Immature natural killer cell (primary cell): ENCODE results near the gene SMAD3. TPM values are rescaled to one million over a fixed set of nuclear protein-coding genes. Genes with fewer than 3 reads are reported as not detected.

ENCODE experiments used
- DNase-seq, 3 donors: peaks; one replicate each; pipeline ENCODE4 v3.0.0; 2022; ENCODE audit warnings: mixed read lengths in 1 of 3
- H3K27ac Mint-ChIP-seq, 6 donors: one replicate each; pipeline ENCODE4 v1.8.0; 2020; ENCODE audit warnings: mixed read lengths in 6 of 6, mild to moderate bottlenecking in 5 of 6, inconsistent platforms in 4 of 6, moderate library complexity in 3 of 6
- H3K27me3 Mint-ChIP-seq, 3 donors: one replicate each; pipeline ENCODE4 v1.8.0; 2020 to 2021; ENCODE audit warnings: low read depth in 3 of 3, mild to moderate bottlenecking in 3 of 3, mixed read lengths in 3 of 3, moderate library complexity in 3 of 3, inconsistent platforms in 1 of 3
- H3K36me3 Mint-ChIP-seq, 3 donors: one replicate each; pipeline ENCODE4 v1.8.0; 2020; ENCODE audit warnings: mixed read lengths in 3 of 3, inconsistent platforms in 2 of 3, mild to moderate bottlenecking in 2 of 3
- H3K4me1 Mint-ChIP-seq, 2 donors: one replicate each; pipeline ENCODE4 v1.8.0; 2020; ENCODE audit warnings: inconsistent platforms in 2 of 2, mild to moderate bottlenecking in 2 of 2, mixed read lengths in 2 of 2, moderate library complexity in 1 of 2
- H3K4me3 Mint-ChIP-seq, 5 donors: one replicate each; pipeline ENCODE4 v1.8.0; 2020; ENCODE audit warnings: mild to moderate bottlenecking in 5 of 5, mixed read lengths in 5 of 5, inconsistent platforms in 3 of 5, moderate library complexity in 3 of 5
- H3K9me3 Mint-ChIP-seq, 6 donors: one replicate each; pipeline ENCODE4 v1.8.0; 2020; ENCODE audit warnings: mild to moderate bottlenecking in 6 of 6, mixed read lengths in 6 of 6, inconsistent platforms in 4 of 6, moderate library complexity in 3 of 6
- polyA plus RNA-seq, 3 donors: library from polyadenylated mRNA; unstranded; fragments of 300-500 nt; fragmentation: Illumina TruSeq; gene quantifications; one replicate each; pipeline ENCODE4 v1.2.3, GENCODE V29; 2021

SMAD3 gene
- polyA plus RNA-seq, 3 donors from 2014 or later = 8.9 to 11.9 (median 10.0) TPM

GRCh38 chr15:67186688-67187087 lies 121.3 kb downstream of the SMAD3 start:
- no peaks in the 10 kb centered on the region for H3K9me3 Mint-ChIP-seq
- H3K4me3 Mint-ChIP-seq = no peak overlapping the region
- peaks cover 26 to 28% of the 10 kb centered on the region in 2 donors for H3K4me1 Mint-ChIP-seq
- H3K36me3 Mint-ChIP-seq = peaks cover 15 to 57% (median 18%) of the 10 kb centered on the region in 3 donors
- H3K27me3 Mint-ChIP-seq = peaks cover 0 to 7% (median 4%) of the 10 kb centered on the region in 3 donors
- H3K27ac Mint-ChIP-seq = peak overlapping the region in 2 of 6 donors; percentile 40 to 83
- DNase-seq = no peak

- Mint-ChIP-seq H3K4me1 (peaks cover 28% of the 10 kb centered on the region in 2 donors), H3K4me3 (no peak overlapping the region), H3K27me3 (peaks cover 0 to 6% (median 4%) of the 10 kb centered on the region in 3 donors), H3K9me3 (no peaks in the 10 kb centered on the region), H3K36me3 (peaks cover 12 to 57% (median 13%) of the 10 kb centered on the region in 3 donors), H3K27ac (peak overlapping the region in 1 of 6 donors; percentile 36)
- no peak for DNase-seq
These were observed 122.0 kb downstream of the SMAD3 start for GRCh38 chr15:67187351-67187854.

- Mint-ChIP-seq H3K27ac (peak overlapping the region in 3 of 6 donors; percentile 49 to 70 (median 64)), H3K36me3 (peaks cover 10 to 54% (median 12%) of the 10 kb centered on the region in 3 donors), H3K9me3 (no peaks in the 10 kb centered on the region), H3K4me1 (peaks cover 24 to 29% of the 10 kb centered on the region in 2 donors), H3K4me3 (no peak overlapping the region), H3K27me3 (peaks cover 0 to 5% (median 4%) of the 10 kb centered on the region in 3 donors)
- DNase-seq = no peak
These were observed 123.3 kb downstream of the SMAD3 start for GRCh38 chr15:67188551-67189218.

GRCh38 chr15:67189326-67190051 lies 124.1 kb downstream of the SMAD3 start:
- Mint-ChIP-seq H3K27me3 (peaks cover 0 to 5% (median 4%) of the 10 kb centered on the region in 3 donors), H3K36me3 (peaks cover 14 to 59% (median 15%) of the 10 kb centered on the region in 3 donors), H3K4me1 (peaks cover 21 to 29% of the 10 kb centered on the region in 2 donors), H3K27ac (peak overlapping the region in 1 of 6 donors; percentile 30), H3K9me3 (no peaks in the 10 kb centered on the region), H3K4me3 (no peak overlapping the region)
- no peak for DNase-seq

GRCh38 chr15:67190326-67190725 lies 124.9 kb downstream of the SMAD3 start:
- Mint-ChIP-seq H3K27me3 (peaks cover 0 to 5% (median 4%) of the 10 kb centered on the region in 3 donors), H3K27ac (no peak overlapping the region), H3K9me3 (no peaks in the 10 kb centered on the region), H3K36me3 (peaks cover 10 to 53% (median 15%) of the 10 kb centered on the region in 3 donors), H3K4me3 (no peak overlapping the region), H3K4me1 (peaks cover 13 to 20% of the 10 kb centered on the region in 2 donors)
- no peak for DNase-seq

- Mint-ChIP-seq H3K4me3 (no peak overlapping the region), H3K27ac (no peak overlapping the region), H3K36me3 (peaks cover 9 to 48% (median 18%) of the 10 kb centered on the region in 3 donors), H3K4me1 (peaks cover 8 to 18% of the 10 kb centered on the region in 2 donors), H3K27me3 (peaks cover 0 to 4% (median 4%) of the 10 kb centered on the region in 3 donors), H3K9me3 (no peaks in the 10 kb centered on the region)
- no peak for DNase-seq
These were observed 125.4 kb downstream of the SMAD3 start for GRCh38 chr15:67190813-67191212.

GRCh38 chr15:67192185-67192820 lies 126.9 kb downstream of the SMAD3 start:
- Mint-ChIP-seq H3K4me1 (peaks cover 6 to 12% of the 10 kb centered on the region in 2 donors), H3K36me3 (peaks cover 13 to 43% (median 15%) of the 10 kb centered on the region in 3 donors), H3K4me3 (no peak overlapping the region), H3K27me3 (peaks cover 2 to 7% (median 3%) of the 10 kb centered on the region in 3 donors), H3K27ac (peak overlapping the region in 5 of 6 donors; percentile 19 to 67 (median 45)), H3K9me3 (no peaks in the 10 kb centered on the region)
- no peak for DNase-seq

GRCh38 chr15:67193223-67193990 lies 128.0 kb downstream of the SMAD3 start:
- H3K9me3 Mint-ChIP-seq = no peaks in the 10 kb centered on the region
- DNase-seq = no peak
- H3K27ac Mint-ChIP-seq = peak overlapping the region in 3 of 6 donors; percentile 19 to 69 (median 29)
- H3K4me3 Mint-ChIP-seq = no peak overlapping the region
- H3K27me3 Mint-ChIP-seq = peaks cover 2 to 7% (median 3%) of the 10 kb centered on the region in 3 donors
- peaks cover 6 to 16% of the 10 kb centered on the region in 2 donors for H3K4me1 Mint-ChIP-seq
- peaks cover 12 to 37% (median 14%) of the 10 kb centered on the region in 3 donors for H3K36me3 Mint-ChIP-seq

GRCh38 chr15:67194171-67195114 lies 129.0 kb downstream of the SMAD3 start:
- no peak for DNase-seq
- Mint-ChIP-seq H3K27me3 (peaks cover 2 to 4% (median 3%) of the 10 kb centered on the region in 3 donors), H3K4me1 (peaks cover 6 to 18% of the 10 kb centered on the region in 2 donors), H3K4me3 (peak overlapping the region in 1 of 5 donors; percentile 19), H3K27ac (peak overlapping the region in 5 of 6 donors; percentile 19 to 69 (median 29)), H3K9me3 (no peaks in the 10 kb centered on the region), H3K36me3 (peaks cover 7 to 28% (median 8%) of the 10 kb centered on the region in 3 donors)

GRCh38 chr15:67195305-67195704 lies 129.9 kb downstream of the SMAD3 start:
- Mint-ChIP-seq H3K4me3 (no peak overlapping the region), H3K27me3 (peaks cover 2 to 4% (median 3%) of the 10 kb centered on the region in 3 donors), H3K36me3 (peaks cover 8 to 25% (median 11%) of the 10 kb centered on the region in 3 donors), H3K9me3 (no peaks in the 10 kb centered on the region), H3K27ac (peak overlapping the region; percentile 8 to 73 (median 33)), H3K4me1 (peaks cover 6 to 18% of the 10 kb centered on the region in 2 donors)
- DNase-seq = no peak

GRCh38 chr15:67196222-67196621 lies 130.8 kb downstream of the SMAD3 start:
- H3K27ac Mint-ChIP-seq = peak overlapping the region in 3 of 6 donors; percentile 5 to 90 (median 71)
- H3K4me1 Mint-ChIP-seq = peaks cover 6 to 18% of the 10 kb centered on the region in 2 donors
- no peaks in the 10 kb centered on the region for H3K9me3 Mint-ChIP-seq
- H3K4me3 Mint-ChIP-seq = no peak overlapping the region
- H3K36me3 Mint-ChIP-seq = peaks cover 8 to 27% (median 12%) of the 10 kb centered on the region in 3 donors
- peaks cover 2 to 4% (median 3%) of the 10 kb centered on the region in 3 donors for H3K27me3 Mint-ChIP-seq
- no peak for DNase-seq
